WI38 (cell line): ENCODE data around the gene IFITM10.

ENCODE experiments used
- H3K4me3 ChIP-seq: 2 replicates; pipeline ENCODE4 v1.5.1; 2011; ENCODE audit warnings: low read depth, mild to moderate bottlenecking, control low read depth, low read length
- CTCF ChIP-seq: IDR thresholded peaks from 2 replicates; pipeline ENCODE4 v1.5.1; 2012; ENCODE audit warnings: low read depth, mild to moderate bottlenecking, control low read depth, low read length

Gene IFITM10

GRCh38 chr11:1705126-1706052, 45.0 kb downstream of the IFITM10 start:
- H3K4me3 ChIP-seq = no peak overlapping the region
- no peak for TF ChIP-seq CTCF

GRCh38 chr11:1703146-1703545, 47.2 kb downstream of the IFITM10 start:
- TF ChIP-seq CTCF = no peak
- H3K4me3 ChIP-seq = no peak overlapping the region

- TF ChIP-seq CTCF = no peak
- H3K4me3 ChIP-seq = no peak overlapping the region
These were observed 47.9 kb downstream of the IFITM10 start for GRCh38 chr11:1702506-1702905.

GRCh38 chr11:1701091-1701807, 49.1 kb downstream of the IFITM10 start:
- TF ChIP-seq CTCF = no peak
- H3K4me3 ChIP-seq = no peak overlapping the region

- TF ChIP-seq CTCF = no peak
These were observed 50.6 kb downstream of the IFITM10 start for GRCh38 chr11:1699771-1700170.

GRCh38 chr11:1696608-1697570, 53.5 kb downstream of the IFITM10 start, which contains the start of gene KRTAP5-6:
TSS of gene KRTAP5-6 (plus strand) at chr11:1697195. CDS start at chr11:1697246, 51 bp downstream.
- TF ChIP-seq CTCF = no peak
- H3K4me3 ChIP-seq = no peak within 1 kb of the TSS

More at GRCh38 chr11:1699771-1700170, 50.6 kb downstream of the IFITM10 start:
- no peak overlapping the region for H3K4me3 ChIP-seq
